Measurements from ENCODE around the gene BCKDHB. TPM values are rescaled to one million over a fixed set of nuclear protein-coding genes. Genes with fewer than 3 reads are reported as not detected.

Gene BCKDHB
- total RNA-seq, 1 experiment from 2014 or later: 16.4 TPM

DNA sequence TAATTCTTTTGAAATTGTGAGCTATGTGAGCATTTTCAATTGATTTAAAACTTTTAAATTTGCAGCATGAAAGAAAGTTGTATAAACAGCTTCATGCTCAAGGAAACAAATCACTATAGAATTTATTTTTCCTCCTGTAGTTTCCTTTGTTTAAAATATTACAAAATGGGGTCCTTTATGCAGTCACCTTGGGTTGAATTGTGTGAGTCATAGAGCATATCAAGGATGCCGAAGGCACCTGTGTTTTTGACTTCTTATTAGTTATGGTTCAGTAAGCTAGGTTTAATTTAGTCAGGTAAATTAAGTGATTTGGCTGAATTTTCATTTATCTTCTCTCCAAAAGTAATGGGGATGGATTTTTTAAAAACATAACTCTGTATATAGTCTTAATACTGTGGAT is 96.8 kb downstream of the BCKDHB start:
- ATAC-seq: no peak
- H3K4me3 ChIP-seq (ENCODE audit: low read depth in 2 of 2, low read length in 2 of 2): no peak overlapping the region
- H3K27me3 ChIP-seq (ENCODE audit: control insufficient read depth, insufficient read depth, low read length): no peaks in the 10 kb centered on the region
- intact Hi-C loops (cut with micrococcal nuclease; ENCODE audit: unreplicated experiment): no loop called here
- no peak overlapping the region for H3K27ac ChIP-seq (ENCODE audit: low read length)
- TF ChIP-seq TCF7L2 (IDR thresholded peaks at IDR 0.05; ENCODE audit: low read depth, low read length): no peak
- TF ChIP-seq POLR2AphosphoS5 (IDR thresholded peaks at IDR 0.05; ENCODE audit: low read depth, low read length): no peak
- TF ChIP-seq SIN3A (IDR thresholded peaks at IDR 0.05; ENCODE audit: borderline replicate concordance, insufficient read depth, low read depth, low read length): no peak
- TF ChIP-seq, protein P1, sequence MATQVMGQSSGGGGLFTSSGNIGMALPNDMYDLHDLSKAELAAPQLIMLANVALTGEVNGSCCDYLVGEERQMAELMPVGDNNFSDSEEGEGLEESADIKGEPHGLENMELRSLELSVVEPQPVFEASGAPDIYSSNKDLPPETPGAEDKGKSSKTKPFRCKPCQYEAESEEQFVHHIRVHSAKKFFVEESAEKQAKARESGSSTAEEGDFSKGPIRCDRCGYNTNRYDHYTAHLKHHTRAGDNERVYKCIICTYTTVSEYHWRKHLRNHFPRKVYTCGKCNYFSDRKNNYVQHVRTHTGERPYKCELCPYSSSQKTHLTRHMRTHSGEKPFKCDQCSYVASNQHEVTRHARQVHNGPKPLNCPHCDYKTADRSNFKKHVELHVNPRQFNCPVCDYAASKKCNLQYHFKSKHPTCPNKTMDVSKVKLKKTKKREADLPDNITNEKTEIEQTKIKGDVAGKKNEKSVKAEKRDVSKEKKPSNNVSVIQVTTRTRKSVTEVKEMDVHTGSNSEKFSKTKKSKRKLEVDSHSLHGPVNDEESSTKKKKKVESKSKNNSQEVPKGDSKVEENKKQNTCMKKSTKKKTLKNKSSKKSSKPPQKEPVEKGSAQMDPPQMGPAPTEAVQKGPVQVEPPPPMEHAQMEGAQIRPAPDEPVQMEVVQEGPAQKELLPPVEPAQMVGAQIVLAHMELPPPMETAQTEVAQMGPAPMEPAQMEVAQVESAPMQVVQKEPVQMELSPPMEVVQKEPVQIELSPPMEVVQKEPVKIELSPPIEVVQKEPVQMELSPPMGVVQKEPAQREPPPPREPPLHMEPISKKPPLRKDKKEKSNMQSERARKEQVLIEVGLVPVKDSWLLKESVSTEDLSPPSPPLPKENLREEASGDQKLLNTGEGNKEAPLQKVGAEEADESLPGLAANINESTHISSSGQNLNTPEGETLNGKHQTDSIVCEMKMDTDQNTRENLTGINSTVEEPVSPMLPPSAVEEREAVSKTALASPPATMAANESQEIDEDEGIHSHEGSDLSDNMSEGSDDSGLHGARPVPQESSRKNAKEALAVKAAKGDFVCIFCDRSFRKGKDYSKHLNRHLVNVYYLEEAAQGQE (IDR thresholded peaks at IDR 0.05; ENCODE audit: insufficient read depth in 1 of 2, low read depth in 2 of 2, low read length in 1 of 2): no peak
- TF ChIP-seq, protein P2, sequence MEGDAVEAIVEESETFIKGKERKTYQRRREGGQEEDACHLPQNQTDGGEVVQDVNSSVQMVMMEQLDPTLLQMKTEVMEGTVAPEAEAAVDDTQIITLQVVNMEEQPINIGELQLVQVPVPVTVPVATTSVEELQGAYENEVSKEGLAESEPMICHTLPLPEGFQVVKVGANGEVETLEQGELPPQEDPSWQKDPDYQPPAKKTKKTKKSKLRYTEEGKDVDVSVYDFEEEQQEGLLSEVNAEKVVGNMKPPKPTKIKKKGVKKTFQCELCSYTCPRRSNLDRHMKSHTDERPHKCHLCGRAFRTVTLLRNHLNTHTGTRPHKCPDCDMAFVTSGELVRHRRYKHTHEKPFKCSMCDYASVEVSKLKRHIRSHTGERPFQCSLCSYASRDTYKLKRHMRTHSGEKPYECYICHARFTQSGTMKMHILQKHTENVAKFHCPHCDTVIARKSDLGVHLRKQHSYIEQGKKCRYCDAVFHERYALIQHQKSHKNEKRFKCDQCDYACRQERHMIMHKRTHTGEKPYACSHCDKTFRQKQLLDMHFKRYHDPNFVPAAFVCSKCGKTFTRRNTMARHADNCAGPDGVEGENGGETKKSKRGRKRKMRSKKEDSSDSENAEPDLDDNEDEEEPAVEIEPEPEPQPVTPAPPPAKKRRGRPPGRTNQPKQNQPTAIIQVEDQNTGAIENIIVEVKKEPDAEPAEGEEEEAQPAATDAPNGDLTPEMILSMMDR (IDR thresholded peaks at IDR 0.05): no peak
- no peak for DNase-seq (ENCODE audit: low read depth, low spot score)
- in situ Hi-C loops (cut with HindIII; ENCODE audit: low pct_unique_long_range_greater_than_20kb, low sequenced_read_pairs): no loop called here
- POLR2A ChIA-PET: interaction anchor here (0.6 kb wide), 1 partner anchor 359 kb away, joined by 14 read pairs; no protein-coding TSS in a partner anchor
- CTCF ChIA-PET: no interaction called here
- no TSS peak for BruUV-seq (replicated peaks)
- H3K4me1 ChIP-seq (ENCODE audit: control insufficient read depth, insufficient read depth, low read length): no peaks in the 10 kb centered on the region
- no peaks in the 10 kb centered on the region for H3K9me3 ChIP-seq (ENCODE audit: control insufficient read depth, insufficient read depth, low read depth, low read length)
- H3K36me3 ChIP-seq (ENCODE audit: control insufficient read depth, insufficient read depth, low read length): no peaks in the 10 kb centered on the region

DNA sequence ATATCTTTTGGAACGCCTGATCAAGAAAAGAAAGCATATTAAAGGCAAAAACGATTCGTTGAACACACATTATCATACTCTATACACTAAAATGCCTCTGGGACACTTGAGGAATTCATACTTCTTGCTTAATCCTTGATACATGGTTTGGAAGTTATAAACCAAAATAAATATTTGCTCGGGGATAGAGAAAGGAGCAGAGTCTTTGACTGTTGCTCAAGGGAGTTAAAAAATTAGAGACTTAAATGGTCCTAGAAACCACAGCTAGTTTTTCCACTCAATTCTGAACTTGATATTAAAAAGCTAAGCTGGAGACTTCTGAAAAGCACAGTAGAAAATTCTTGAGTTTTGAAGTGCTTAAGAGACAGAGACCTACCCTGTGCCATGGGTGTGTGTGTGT is 98.9 kb downstream of the BCKDHB start:
- no peaks in the 10 kb centered on the region for H3K36me3 ChIP-seq (ENCODE audit: control insufficient read depth, insufficient read depth, low read length)
- no peak overlapping the region for H3K4me3 ChIP-seq (ENCODE audit: low read depth in 2 of 2, low read length in 2 of 2)
- TF ChIP-seq SIN3A (IDR thresholded peaks at IDR 0.05; ENCODE audit: borderline replicate concordance, insufficient read depth, low read depth, low read length) (no peak), POLR2AphosphoS5 (IDR thresholded peaks at IDR 0.05; ENCODE audit: low read depth, low read length) (no peak), TCF7L2 (IDR thresholded peaks at IDR 0.05; ENCODE audit: low read depth, low read length) (no peak)
- TF ChIP-seq, protein P2 (IDR thresholded peaks at IDR 0.05): no peak
- TF ChIP-seq, protein P1 (IDR thresholded peaks at IDR 0.05; ENCODE audit: insufficient read depth in 1 of 2, low read depth in 2 of 2, low read length in 1 of 2): no peak
- in situ Hi-C loops (cut with HindIII; ENCODE audit: low pct_unique_long_range_greater_than_20kb, low sequenced_read_pairs) (no loop called here), intact Hi-C loops (cut with micrococcal nuclease; ENCODE audit: unreplicated experiment) (no loop called here)
- BruUV-seq (replicated peaks): no TSS peak
- ChIA-PET CTCF (interaction anchor here (1.3 kb wide), 1 partner anchor 9 kb away, joined by 3 read pairs; no protein-coding TSS in a partner anchor), POLR2A (no interaction called here)
- DNase-seq (ENCODE audit: low read depth, low spot score): no peak
- H3K9me3 ChIP-seq (ENCODE audit: control insufficient read depth, insufficient read depth, low read depth, low read length): no peaks in the 10 kb centered on the region
- no peak for ATAC-seq
- no peaks in the 10 kb centered on the region for H3K4me1 ChIP-seq (ENCODE audit: control insufficient read depth, insufficient read depth, low read length)
- no peak overlapping the region for H3K27ac ChIP-seq (ENCODE audit: low read length)
- no peaks in the 10 kb centered on the region for H3K27me3 ChIP-seq (ENCODE audit: control insufficient read depth, insufficient read depth, low read length)
